PC-3 (cell line): Measurements from ENCODE around the gene CREM. TPM values are rescaled to one million over a fixed set of nuclear protein-coding genes. Genes with fewer than 3 reads are reported as not detected.
A peak's percentile ranks its signal among the peaks of the same experiment; 100 is the strongest.

Source experiments
- ATAC-seq: fragments of 200-7000 bp; cut with Tn5 transposase; 2 replicates; pipeline ENCODE4 v1.9.1; 2020; ENCODE audit warnings: mild to moderate bottlenecking, moderate library complexity
- BruUV-seq: library from RNA; stranded (reverse); fragments of 400-500 nt; replicated peaks from 2 replicates; lab custom pipeline; 2021; lab: Mats Ljungman, UMichigan
- CTCF ChIA-PET: fragments of 300-600 bp; sonication (Branson Sonifier 250); formaldehyde crosslinking; loops from one replicate; lab custom pipeline; 2022; ENCODE audit warnings: antibody characterized with exemption; lab: Charles Lee
- POLR2A ChIA-PET: fragments of 300-600 bp; sonication (Branson Sonifier 250); formaldehyde crosslinking; loops from one replicate; lab custom pipeline; 2022; ENCODE audit warnings: antibody characterized with exemption; ENCODE audit not compliant: unreplicated experiment; lab: Charles Lee
- DNase-seq: peaks from one replicate; pipeline ENCODE4 v3.0.0-alpha.2; 2015
- H2AFZ ChIP-seq: fragments of 300-600 bp; sonication (generic); 2 replicates; pipeline ENCODE4 v1.6.0; 2016; ENCODE audit warnings: antibody characterized with exemption, low read length
- H3F3A ChIP-seq: fragments of 300-600 bp; sonication (generic); one replicate; pipeline ENCODE4 v1.6.0; 2017; ENCODE audit warnings: antibody characterized with exemption, low read length, control low read depth, mild to moderate bottlenecking; ENCODE audit not compliant: unreplicated experiment
- H3K27ac ChIP-seq: fragments of 300-600 bp; sonication (generic); 2 replicates; pipeline ENCODE4 v1.5.1; 2016; ENCODE audit warnings: mild to moderate bottlenecking, low read length
- H3K27me3 ChIP-seq: fragments of 300-600 bp; sonication (generic); 2 replicates; pipeline ENCODE4 v1.6.1; 2016; ENCODE audit warnings: low read length, mixed read lengths
- H3K36me3 ChIP-seq: fragments of 300-600 bp; sonication (generic); 2 replicates; pipeline ENCODE4 v1.6.1; 2016; ENCODE audit warnings: low read depth, mixed run types, low read length, mixed read lengths
- H3K4me1 ChIP-seq: fragments of 300-600 bp; sonication (generic); 2 replicates; pipeline ENCODE4 v1.5.1; 2016; ENCODE audit warnings: low read length; ENCODE audit not compliant: insufficient read depth
- H3K4me2 ChIP-seq: fragments of 300-600 bp; sonication (generic); 2 replicates; pipeline ENCODE4 v1.6.0; 2016; ENCODE audit warnings: low read length
- H3K4me3 ChIP-seq: fragments of 300-600 bp; sonication (generic); 2 replicates; pipeline ENCODE4 v1.5.1; 2016; ENCODE audit warnings: mild to moderate bottlenecking, low read length, mixed read lengths
- H3K79me2 ChIP-seq: fragments of 300-600 bp; sonication (generic); 2 replicates; pipeline ENCODE4 v1.6.1; 2017; ENCODE audit warnings: low read length, mixed read lengths
- H3K9ac ChIP-seq: fragments of 300-600 bp; sonication (generic); 2 replicates; pipeline ENCODE4 v1.6.0; 2016; ENCODE audit warnings: mild to moderate bottlenecking, low read length
- H3K9me2 ChIP-seq: fragments of 300-600 bp; sonication (generic); replicated peaks from 2 replicates; pipeline ENCODE4 v1.6.1; 2016; ENCODE audit warnings: mixed run types, low read length, mixed read lengths
- H3K9me3 ChIP-seq: fragments of 300-600 bp; sonication (generic); 2 replicates; pipeline ENCODE4 v1.6.1; 2016; ENCODE audit warnings: low read length, mixed read lengths
- H4K20me1 ChIP-seq: fragments of 300-600 bp; sonication (generic); 2 replicates; pipeline ENCODE4 v1.6.1; 2016; ENCODE audit warnings: low read length, mixed read lengths
- EZH2 ChIP-seq: fragments of 300-600 bp; sonication (generic); IDR thresholded peaks from one replicate; pipeline ENCODE4 v1.6.1; 2017; ENCODE audit warnings: antibody characterized with exemption, mild to moderate bottlenecking, low read length; ENCODE audit not compliant: unreplicated experiment
- EZH2phosphoT487 ChIP-seq: fragments of 300-600 bp; sonication (generic); IDR thresholded peaks from 2 replicates; pipeline ENCODE4 v1.6.1; 2018; ENCODE audit warnings: mild to moderate bottlenecking, antibody characterized with exemption, low read length, borderline replicate concordance
- intact Hi-C: fragments of 100-400 bp; cut with micrococcal nuclease; formaldehyde crosslinking; loops from 2 replicates; pipeline ENCODE4 v1.9.0; 2023
- total RNA-seq: library from RNA; depleted of rRNA; stranded (reverse); fragments of >200 nt; gene quantifications from 2 replicates; pipeline ENCODE4 v1.2.3, GENCODE V29; 2014
- TF ChIP-seq, protein P1 (sequence below): fragments of 300-600 bp; sonication (generic); conservative IDR thresholded peaks from 2 replicates; pipeline ENCODE4 v1.5.1; 2017; ENCODE audit warnings: antibody characterized with exemption, low read depth, mild to moderate bottlenecking, low read length

The CREM gene
- total RNA-seq, 1 experiment from 2014 or later = 195 TPM

DNA sequence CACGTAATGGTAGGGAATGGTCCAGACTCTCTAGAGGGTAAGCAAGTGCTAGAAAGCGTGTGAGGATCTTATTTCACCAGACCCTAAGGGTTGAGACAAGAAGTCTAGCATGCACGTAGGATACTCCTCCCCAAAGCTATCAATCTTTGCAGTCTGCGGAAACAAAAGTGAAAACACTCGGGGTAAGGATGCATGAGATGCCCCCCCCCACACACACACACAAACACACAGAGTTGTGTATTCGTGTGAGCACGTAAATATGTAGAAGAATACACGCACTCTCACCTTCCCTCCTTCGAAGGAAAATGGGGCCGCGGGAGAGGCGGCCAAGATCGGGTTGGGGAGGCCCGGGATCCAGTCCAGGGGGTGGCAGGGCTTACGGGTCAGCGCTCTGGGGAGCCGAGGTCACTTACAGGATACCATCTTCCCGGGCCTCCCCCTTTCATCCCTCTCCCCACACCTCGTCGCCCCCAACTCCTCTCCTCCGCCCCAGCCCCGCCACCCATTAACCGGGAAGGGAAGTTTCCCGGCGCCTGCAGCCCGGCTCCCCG lies 37.0 kb upstream of the CREM start:
- H3K4me1 ChIP-seq = peaks cover 25% of the 10 kb centered on the region
- ChIA-PET CTCF (no interaction called here), POLR2A (interaction anchor here (0.7 kb wide), 3 partner anchors 37 to 492 kb away, joined by 3 to 8 read pairs (median 5); partner anchors contain the start of gene CREM)
- peak overlapping the region; percentile 86 for H3K4me2 ChIP-seq
- H3K36me3 ChIP-seq = peaks cover 10% of the 10 kb centered on the region
- TF ChIP-seq EZH2 = no peak
- TF ChIP-seq, protein P1, sequence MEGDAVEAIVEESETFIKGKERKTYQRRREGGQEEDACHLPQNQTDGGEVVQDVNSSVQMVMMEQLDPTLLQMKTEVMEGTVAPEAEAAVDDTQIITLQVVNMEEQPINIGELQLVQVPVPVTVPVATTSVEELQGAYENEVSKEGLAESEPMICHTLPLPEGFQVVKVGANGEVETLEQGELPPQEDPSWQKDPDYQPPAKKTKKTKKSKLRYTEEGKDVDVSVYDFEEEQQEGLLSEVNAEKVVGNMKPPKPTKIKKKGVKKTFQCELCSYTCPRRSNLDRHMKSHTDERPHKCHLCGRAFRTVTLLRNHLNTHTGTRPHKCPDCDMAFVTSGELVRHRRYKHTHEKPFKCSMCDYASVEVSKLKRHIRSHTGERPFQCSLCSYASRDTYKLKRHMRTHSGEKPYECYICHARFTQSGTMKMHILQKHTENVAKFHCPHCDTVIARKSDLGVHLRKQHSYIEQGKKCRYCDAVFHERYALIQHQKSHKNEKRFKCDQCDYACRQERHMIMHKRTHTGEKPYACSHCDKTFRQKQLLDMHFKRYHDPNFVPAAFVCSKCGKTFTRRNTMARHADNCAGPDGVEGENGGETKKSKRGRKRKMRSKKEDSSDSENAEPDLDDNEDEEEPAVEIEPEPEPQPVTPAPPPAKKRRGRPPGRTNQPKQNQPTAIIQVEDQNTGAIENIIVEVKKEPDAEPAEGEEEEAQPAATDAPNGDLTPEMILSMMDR = no peak
- DNase-seq (peak; percentile 46), ATAC-seq (peak; percentile 34)
- no peaks in the 10 kb centered on the region for H3K9me2 ChIP-seq
- H3K9ac ChIP-seq = peak overlapping the region; percentile 93
- H2AFZ ChIP-seq = peak overlapping the region; percentile 90
- no TSS peak for BruUV-seq
- peak overlapping the region; percentile 77 for H3K4me3 ChIP-seq
- H3F3A ChIP-seq = no peaks in the 10 kb centered on the region
- intact Hi-C loops = loop anchor here (2.0 kb wide), 1 partner anchor 49 kb away; no protein-coding TSS in a partner anchor
- peaks cover 56% of the 10 kb centered on the region for H3K79me2 ChIP-seq
- peaks cover 10% of the 10 kb centered on the region for H3K9me3 ChIP-seq
- peak overlapping the region; percentile 73 for H3K27ac ChIP-seq
- H3K27me3 ChIP-seq = no peaks in the 10 kb centered on the region
- peaks cover 29% of the 10 kb centered on the region for H4K20me1 ChIP-seq

DNA sequence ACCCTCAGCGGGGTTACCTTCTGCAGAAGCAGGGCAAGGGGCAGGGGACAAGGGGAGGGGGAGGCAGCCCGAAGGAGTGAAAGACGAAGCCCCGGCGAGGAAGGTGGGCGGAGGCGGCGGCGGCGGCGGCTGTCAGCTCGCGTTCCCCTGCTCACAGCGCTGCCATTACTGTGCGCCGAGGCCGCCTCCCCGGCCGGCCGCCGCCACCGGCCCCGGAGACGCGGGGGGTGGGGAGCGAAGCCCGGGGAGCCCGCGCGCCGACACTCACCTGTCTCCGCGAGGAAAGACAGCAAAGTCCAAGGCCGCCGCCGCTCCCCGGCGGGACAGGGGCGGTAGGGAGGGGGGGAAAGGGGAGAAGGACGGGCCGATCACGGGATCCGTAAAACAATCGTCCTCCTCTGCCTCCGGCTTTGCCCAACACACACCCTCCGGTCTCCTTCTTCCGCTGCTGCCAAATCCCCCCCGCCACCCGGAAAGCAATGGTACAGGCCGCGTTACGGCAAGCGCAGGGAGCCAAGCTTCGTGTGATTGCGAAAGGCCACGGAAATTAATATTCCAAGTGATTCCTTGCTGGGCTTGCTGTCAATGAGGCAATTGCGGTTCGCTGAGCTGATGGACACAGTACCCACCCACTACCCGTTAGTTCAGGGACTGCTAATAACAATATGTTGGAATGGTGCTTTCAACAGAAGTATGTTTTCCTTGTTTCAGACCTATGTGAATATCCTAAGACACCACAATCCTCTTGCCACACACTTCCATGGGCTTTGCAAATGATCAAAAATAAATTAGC lies 36.3 kb upstream of the CREM start, which contains the start of gene CUL2:
Gene CUL2 (minus strand): TSS at position 180 of the 793 bp plus-strand sequence. CDS start 19,024 bp downstream, outside the sequence.
- no TSS peak for BruUV-seq
- peak; percentile 100 for DNase-seq
- Histone ChIP-seq H3K9me2 (no peaks in the 10 kb centered on the region), H3K9ac (peak within 1 kb of the TSS; percentile 93), H3K4me2 (peak within 1 kb of the TSS; percentile 86), H3K9me3 (peaks cover 10% of the 10 kb centered on the region), H3K27me3 (no peaks in the 10 kb centered on the region), H4K20me1 (peaks cover 29% of the 10 kb centered on the region), H3K36me3 (peaks cover 10% of the 10 kb centered on the region), H3K27ac (peak within 1 kb of the TSS; percentile 73), H3K79me2 (peaks cover 50% of the 10 kb centered on the region), H3K4me1 (peaks cover 25% of the 10 kb centered on the region), H3K4me3 (peak within 1 kb of the TSS; percentile 77), H3F3A (no peaks in the 10 kb centered on the region), H2AFZ (peak within 1 kb of the TSS; percentile 90)
- no peak for TF ChIP-seq EZH2
- TF ChIP-seq EZH2phosphoT487 = no peak
- TF ChIP-seq, protein P1 = no peak
- ChIA-PET POLR2A (interaction anchor here (0.6 to 1.0 kb wide), 5 partner anchors 36 to 606 kb away, joined by 3 to 8 read pairs (median 3); partner anchors contain the start of gene CREM), CTCF (interaction anchor here (0.7 kb wide), 1 partner anchor 36 kb away, joined by 3 read pairs; no protein-coding TSS in a partner anchor)
- intact Hi-C loops = loop anchor here (2.0 kb wide), 1 partner anchor 50 kb away; no protein-coding TSS in a partner anchor
- peak; percentile 93 for ATAC-seq
